ENCODE measurements around the gene COL2A1.

DNA sequence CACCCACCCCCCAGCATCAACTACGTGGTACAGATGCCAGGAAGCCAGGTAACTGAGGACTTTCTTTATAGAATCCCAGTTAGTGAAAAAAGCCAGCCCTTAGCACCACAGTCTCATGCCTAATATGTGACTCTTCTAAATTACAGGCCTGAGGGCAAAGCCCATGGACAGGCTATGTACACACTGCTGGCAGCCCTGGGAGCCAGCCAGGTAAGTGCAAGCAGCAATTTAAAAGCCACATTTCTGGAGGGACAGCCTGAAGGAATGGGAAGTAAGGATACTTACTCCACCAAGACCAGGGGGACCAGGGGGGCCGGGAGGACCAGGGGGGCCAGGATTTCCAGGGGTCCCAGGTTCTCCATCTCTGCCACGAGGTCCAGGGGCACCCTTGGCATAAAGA, 7.0 kb downstream of the COL2A1 start:
- TF ChIP-seq, protein P1, sequence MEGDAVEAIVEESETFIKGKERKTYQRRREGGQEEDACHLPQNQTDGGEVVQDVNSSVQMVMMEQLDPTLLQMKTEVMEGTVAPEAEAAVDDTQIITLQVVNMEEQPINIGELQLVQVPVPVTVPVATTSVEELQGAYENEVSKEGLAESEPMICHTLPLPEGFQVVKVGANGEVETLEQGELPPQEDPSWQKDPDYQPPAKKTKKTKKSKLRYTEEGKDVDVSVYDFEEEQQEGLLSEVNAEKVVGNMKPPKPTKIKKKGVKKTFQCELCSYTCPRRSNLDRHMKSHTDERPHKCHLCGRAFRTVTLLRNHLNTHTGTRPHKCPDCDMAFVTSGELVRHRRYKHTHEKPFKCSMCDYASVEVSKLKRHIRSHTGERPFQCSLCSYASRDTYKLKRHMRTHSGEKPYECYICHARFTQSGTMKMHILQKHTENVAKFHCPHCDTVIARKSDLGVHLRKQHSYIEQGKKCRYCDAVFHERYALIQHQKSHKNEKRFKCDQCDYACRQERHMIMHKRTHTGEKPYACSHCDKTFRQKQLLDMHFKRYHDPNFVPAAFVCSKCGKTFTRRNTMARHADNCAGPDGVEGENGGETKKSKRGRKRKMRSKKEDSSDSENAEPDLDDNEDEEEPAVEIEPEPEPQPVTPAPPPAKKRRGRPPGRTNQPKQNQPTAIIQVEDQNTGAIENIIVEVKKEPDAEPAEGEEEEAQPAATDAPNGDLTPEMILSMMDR (IDR thresholded peaks at IDR 0.05; ENCODE audit: extremely low read depth in 1 of 2, insufficient read depth in 1 of 2, low read depth in 1 of 2, low read length in 2 of 2), result no peak
- TF ChIP-seq EZH2 (IDR thresholded peaks at IDR 0.05; ENCODE audit: borderline replicate concordance, low read depth, low read length, severe bottlenecking), result no peak

All from endothelial cell of umbilical vein (primary cell).